GM12892 (cell line): ENCODE data around the gene KIF4A.

Experiments used
- POLR2A ChIP-seq: IDR thresholded peaks from 2 replicates; pipeline ENCODE4 v1.6.1; 2011; ENCODE audit warnings: low read depth, low read length, control low read depth
- POLR2AphosphoS5 ChIP-seq: IDR thresholded peaks from 2 replicates; pipeline ENCODE4 v1.6.1; 2011; ENCODE audit warnings: low read depth, low read length, control low read depth

DNA sequence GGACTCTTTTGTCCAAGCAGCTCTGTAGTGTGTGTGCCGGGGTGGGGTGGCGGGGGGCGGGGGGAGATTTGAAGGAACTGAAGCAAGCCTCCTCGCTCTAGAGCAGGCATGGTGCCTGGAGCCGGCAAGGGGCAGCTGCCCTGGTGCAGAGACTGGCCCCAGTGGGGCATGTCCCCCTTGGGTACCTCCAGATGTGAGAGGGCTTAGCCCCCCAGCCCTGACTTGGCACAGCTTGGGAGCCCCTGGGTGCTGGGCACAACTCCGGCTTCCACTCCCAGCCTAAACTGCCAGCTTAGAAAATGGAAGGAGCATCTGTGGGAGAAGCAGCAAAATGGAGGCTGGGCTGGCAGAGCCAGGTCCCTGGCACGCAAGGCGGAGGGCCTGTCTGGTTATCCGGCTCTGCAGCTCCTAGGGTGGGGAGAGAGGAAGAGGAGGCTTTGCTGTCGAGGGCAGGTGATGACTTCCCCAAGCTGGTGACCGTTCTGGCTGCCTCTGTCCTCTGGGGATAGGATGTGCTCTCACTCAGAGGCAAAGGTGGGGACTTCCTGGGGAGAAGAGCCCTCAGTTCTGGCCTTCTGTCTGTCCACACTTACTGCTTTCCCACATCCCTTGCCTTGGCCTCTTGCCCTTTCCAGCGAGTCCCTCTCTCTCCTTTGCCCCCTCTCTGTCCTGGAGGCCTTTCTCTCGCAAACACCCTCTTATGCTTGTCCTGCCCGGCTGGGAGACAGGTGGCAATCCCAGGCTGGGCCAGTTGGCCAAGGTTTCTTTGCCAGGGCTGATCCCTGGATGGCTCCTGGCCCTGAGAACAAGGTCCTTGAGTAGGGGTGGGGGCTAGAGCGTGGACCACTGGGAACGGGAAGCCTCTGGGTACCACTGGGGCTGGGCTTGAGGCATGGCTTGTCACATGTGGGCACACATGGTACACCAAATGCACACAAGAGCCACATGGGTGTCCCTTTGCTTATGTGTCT, 156.8 kb downstream of the KIF4A start:
- TF ChIP-seq POLR2AphosphoS5 = no peak
- TF ChIP-seq POLR2A = no peak
